Type B pancreatic cell (in vitro differentiated cells): Measurements from ENCODE around the gene TFF2. TPM values are rescaled to one million over a fixed set of nuclear protein-coding genes. Genes with fewer than 3 reads are reported as not detected.

Experiments
- DNase-seq: peaks from one replicate; pipeline ENCODE4 v3.0.0; 2021; ENCODE audit warnings: mixed read lengths; ENCODE audit not compliant: unreplicated experiment; ENCODE audit errors: extremely low spot score
- H3K27ac Mint-ChIP-seq: 2 replicates; pipeline ENCODE4 v1.8.0; 2021; ENCODE audit warnings: mild to moderate bottlenecking, mixed read lengths
- H3K27me3 Mint-ChIP-seq: 2 replicates; pipeline ENCODE4 v1.8.0; 2021; ENCODE audit warnings: mixed read lengths
- H3K36me3 Mint-ChIP-seq: 2 replicates; pipeline ENCODE4 v1.8.0; 2021; ENCODE audit warnings: mixed read lengths
- H3K4me1 Mint-ChIP-seq: one replicate; pipeline ENCODE4 v1.8.0; 2021; ENCODE audit warnings: mixed read lengths; ENCODE audit not compliant: unreplicated experiment
- H3K4me3 Mint-ChIP-seq: 2 replicates; pipeline ENCODE4 v1.8.0; 2021; ENCODE audit warnings: mild to moderate bottlenecking, mixed read lengths
- H3K9me3 Mint-ChIP-seq: 2 replicates; pipeline ENCODE4 v1.8.0; 2021; ENCODE audit warnings: mixed read lengths
- CTCF ChIP-seq: fragments of 200-600 bp; sonication (generic); conservative IDR thresholded peaks from 2 replicates; pipeline ENCODE4 v1.5.0; 2021; ENCODE audit warnings: antibody characterized with exemption, mild to moderate bottlenecking
- total RNA-seq: library from RNA; stranded (reverse); gene quantifications from 2 replicates; pipeline ENCODE4 v1.2.1, GENCODE V29; 2021; ENCODE audit warnings: low replicate concordance

The TFF2 gene
- total RNA-seq, 1 donor from 2014 or later: 11.3 TPM

- Mint-ChIP-seq H3K4me1 (no peaks in the 10 kb centered on the region), H3K4me3 (no peak overlapping the region), H3K27ac (no peak overlapping the region), H3K36me3 (no peaks in the 10 kb centered on the region), H3K27me3 (peaks cover 3% of the 10 kb centered on the region), H3K9me3 (no peaks in the 10 kb centered on the region)
- no peak for DNase-seq
- TF ChIP-seq CTCF: no peak
Observed at GRCh38 chr21:42302794-42303193, 48.0 kb downstream of the TFF2 start.

GRCh38 chr21:42302076-42302650 lies 48.6 kb downstream of the TFF2 start:
- Mint-ChIP-seq H3K27me3 (peaks cover 3% of the 10 kb centered on the region), H3K36me3 (no peaks in the 10 kb centered on the region), H3K4me1 (no peaks in the 10 kb centered on the region), H3K27ac (no peak overlapping the region), H3K4me3 (no peak overlapping the region), H3K9me3 (no peaks in the 10 kb centered on the region)
- DNase-seq: no peak
- no peak for TF ChIP-seq CTCF

GRCh38 chr21:42301371-42302075 lies 49.3 kb downstream of the TFF2 start:
- no peak for TF ChIP-seq CTCF
- H3K4me3 Mint-ChIP-seq: no peak overlapping the region
- H3K4me1 Mint-ChIP-seq: no peaks in the 10 kb centered on the region
- no peaks in the 10 kb centered on the region for H3K27me3 Mint-ChIP-seq
- no peak for DNase-seq
- no peak overlapping the region for H3K27ac Mint-ChIP-seq
- no peaks in the 10 kb centered on the region for H3K36me3 Mint-ChIP-seq
- H3K9me3 Mint-ChIP-seq: no peaks in the 10 kb centered on the region

GRCh38 chr21:42300956-42301355 lies 49.8 kb downstream of the TFF2 start:
- Mint-ChIP-seq H3K36me3 (peaks cover under 1% of the 10 kb centered on the region), H3K4me3 (no peak overlapping the region), H3K9me3 (no peaks in the 10 kb centered on the region), H3K27ac (no peak overlapping the region), H3K4me1 (no peaks in the 10 kb centered on the region), H3K27me3 (no peaks in the 10 kb centered on the region)
- no peak for TF ChIP-seq CTCF
- DNase-seq: no peak

- H3K27me3 Mint-ChIP-seq: peaks cover 4% of the 10 kb centered on the region
- H3K27ac Mint-ChIP-seq: no peak overlapping the region
- H3K4me3 Mint-ChIP-seq: no peak overlapping the region
- peaks cover 7% of the 10 kb centered on the region for H3K36me3 Mint-ChIP-seq
- TF ChIP-seq CTCF: no peak
- peaks cover 6% of the 10 kb centered on the region for H3K4me1 Mint-ChIP-seq
- H3K9me3 Mint-ChIP-seq: no peaks in the 10 kb centered on the region
- no peak for DNase-seq
Observed at GRCh38 chr21:42300045-42300583, 50.7 kb downstream of the TFF2 start.
